ENCODE results near the gene TOPBP1. TPM values are rescaled to one million over a fixed set of nuclear protein-coding genes. Genes with fewer than 3 reads are reported as not detected.
"Not testable (repeated sequence)": the region's sequence is repeated elsewhere in the genome, so short reads cannot be mapped to it uniquely, and the experiment has no call there.

TOPBP1 gene
- total RNA-seq, 2 experiments from 2014 or later, result 83.2 to 86.3 TPM

DNA sequence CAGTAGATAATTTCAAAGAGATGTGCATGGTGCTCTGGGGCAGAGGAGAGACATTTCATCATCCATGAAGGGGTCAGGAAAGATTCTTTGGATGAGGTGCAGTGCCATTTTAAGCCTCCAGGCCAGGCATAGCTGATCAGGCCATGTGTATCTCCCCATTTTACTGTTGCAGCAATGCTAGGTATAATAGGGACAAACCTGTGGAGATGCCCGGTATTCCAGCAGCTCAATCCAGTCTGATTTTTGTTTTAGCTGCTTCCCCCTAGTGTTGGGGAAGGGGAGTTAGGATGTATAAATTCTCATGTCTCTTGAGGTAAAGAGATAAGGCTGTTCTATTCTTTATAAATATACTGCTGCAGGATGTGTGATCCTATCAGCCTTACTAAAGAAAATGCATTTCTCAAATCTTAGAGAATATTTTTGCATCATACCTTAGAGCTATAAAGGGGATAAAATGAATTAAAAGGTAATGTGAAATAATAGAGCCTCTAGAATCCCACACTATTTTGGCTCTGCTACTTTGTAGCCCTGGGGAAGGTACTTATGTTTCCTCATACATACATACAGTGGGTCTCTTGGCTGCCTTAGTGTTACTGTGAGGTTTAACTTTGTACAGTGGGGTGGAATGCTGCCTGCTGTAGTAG lies 83.1 kb downstream of the TOPBP1 start:
- POLR2A ChIA-PET, result interaction anchor here (0.9 kb wide), 2 partner anchors 33 to 72 kb away, joined by 3 to 5 read pairs; no protein-coding TSS in a partner anchor
- CTCF ChIA-PET, result interaction anchor here (1.1 to 3.0 kb wide), 6 partner anchors 10 to 131 kb away, joined by 3 to 13 read pairs (median 4); no protein-coding TSS in a partner anchor

- ChIA-PET CTCF (interaction anchor here (3.0 kb wide), 1 partner anchor 84 kb away, joined by 13 read pairs; no protein-coding TSS in a partner anchor), POLR2A (interaction anchor here (0.6 to 1.0 kb wide), 2 partner anchors 33 to 130 kb away, joined by 3 to 6 read pairs; no protein-coding TSS in a partner anchor)
These were observed 85.6 kb downstream of the TOPBP1 start for GRCh38 chr3:133576169-133576568.

DNA sequence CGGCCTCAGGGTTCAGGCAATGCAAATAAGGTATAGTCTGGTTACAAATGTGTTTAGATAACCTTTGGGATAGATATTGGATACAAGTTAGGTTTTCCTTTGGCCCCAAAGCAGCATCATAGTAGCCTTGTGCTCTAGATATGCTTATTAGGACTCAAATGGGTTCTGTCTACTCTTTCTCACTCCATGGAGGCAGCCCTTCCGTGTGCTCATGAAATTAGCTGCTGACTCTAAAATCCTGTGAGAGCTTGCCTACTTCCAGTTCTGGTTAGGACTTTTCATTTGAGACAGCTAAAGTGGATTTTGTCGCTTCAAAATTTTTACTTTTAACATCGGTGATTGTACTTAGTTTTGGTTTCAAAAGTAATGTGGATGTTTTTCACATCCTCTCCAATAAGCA lies 86.7 kb downstream of the TOPBP1 start:
- POLR2A ChIA-PET, result interaction anchor here (0.5 to 2.5 kb wide), 7 partner anchors 12 to 132 kb away, joined by 4 to 36 read pairs (median 7); partner anchors contain the start of gene TOPBP1
- CTCF ChIA-PET, result interaction anchor here (1.0 kb wide), 3 partner anchors 85 to 127 kb away, joined by 3 to 6 read pairs (median 3); no protein-coding TSS in a partner anchor

DNA sequence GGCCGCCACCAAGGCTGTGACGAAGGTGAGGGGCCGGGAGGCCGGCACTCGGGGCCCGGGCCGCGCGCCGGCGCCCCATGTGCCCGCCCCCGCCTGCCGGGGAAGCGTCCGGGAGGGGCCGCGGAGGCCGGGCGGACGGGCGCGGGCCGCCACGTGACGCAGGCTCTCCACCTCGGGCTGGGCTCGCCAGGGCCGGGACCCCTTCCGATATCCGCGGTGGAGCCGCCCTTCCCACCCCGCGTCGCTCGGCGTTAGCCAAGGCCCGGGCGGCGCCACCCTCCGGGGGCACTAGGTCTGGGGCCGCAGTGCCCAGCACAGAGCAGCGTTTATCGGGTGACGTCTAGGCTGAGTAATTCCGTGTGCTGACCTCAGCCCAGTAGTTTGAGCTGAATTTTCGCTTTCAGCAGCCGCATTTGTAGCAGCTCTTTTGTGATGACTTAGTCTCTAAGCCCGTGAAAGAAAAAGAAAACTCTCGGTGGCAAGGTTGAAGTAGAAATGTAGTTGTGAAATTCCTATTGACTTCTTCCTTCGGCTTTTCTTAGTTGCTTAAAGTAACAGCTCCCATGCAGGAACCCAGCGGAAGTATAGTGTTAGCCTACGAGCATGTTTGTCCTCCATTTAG lies 87.4 kb downstream of the TOPBP1 start:
- ChIA-PET CTCF (interaction anchor here (1.0 kb wide), 3 partner anchors 84 to 126 kb away, joined by 3 to 6 read pairs (median 3); no protein-coding TSS in a partner anchor), POLR2A (interaction anchor here (0.5 to 2.5 kb wide), 8 partner anchors 13 to 150 kb away, joined by 4 to 36 read pairs (median 6); partner anchors contain the start of gene TOPBP1)

DNA sequence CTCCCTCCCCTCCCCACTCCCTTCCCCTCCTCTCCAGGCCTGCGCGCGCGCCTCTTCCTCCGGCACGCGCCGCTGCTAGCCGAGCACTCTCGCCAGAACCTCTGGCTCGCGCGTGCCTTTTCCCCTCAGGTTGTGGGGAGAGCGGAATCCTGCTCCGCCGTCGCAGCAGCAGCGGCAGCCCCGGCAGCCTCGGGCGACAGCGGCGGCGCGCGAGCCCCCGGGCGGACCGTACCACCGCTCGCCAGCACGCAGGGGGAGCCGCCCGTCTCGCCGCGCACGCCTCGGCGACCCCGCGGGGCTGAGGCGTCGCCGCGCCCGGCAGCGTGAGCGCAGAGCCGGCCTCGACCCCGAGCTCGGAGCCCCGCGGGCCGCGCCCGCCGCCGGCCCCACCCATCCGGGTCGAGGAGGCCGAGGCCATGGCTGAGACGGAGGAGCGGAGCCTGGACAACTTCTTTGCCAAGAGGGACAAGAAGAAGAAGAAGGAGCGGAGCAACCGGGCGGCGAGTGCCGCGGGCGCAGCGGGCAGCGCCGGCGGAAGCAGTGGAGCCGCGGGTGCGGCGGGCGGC lies 88.0 kb downstream of the TOPBP1 start, which contains the start of gene CDV3:
CDV3 (plus strand) TSS at position 58 of the 566 bp plus-strand sequence; CDS start at position 417, 359 bp downstream.
- ChIA-PET POLR2A (interaction anchor here (0.6 to 2.5 kb wide), 10 partner anchors 14 to 1156 kb away, joined by 4 to 36 read pairs (median 6); partner anchors contain the start of gene TOPBP1), CTCF (interaction anchor here (0.7 to 1.0 kb wide), 2 partner anchors 99 to 106 kb away, joined by 3 read pairs; no protein-coding TSS in a partner anchor)

GRCh38 chr3:133573054-133573628 lies 88.6 kb downstream of the TOPBP1 start:
- CTCF ChIA-PET, result interaction anchor here (0.7 to 1.5 kb wide), 3 partner anchors 22 to 106 kb away, joined by 3 to 5 read pairs (median 3); no protein-coding TSS in a partner anchor
- POLR2A ChIA-PET, result interaction anchor here (0.7 to 2.5 kb wide), 8 partner anchors 22 to 1155 kb away, joined by 4 to 36 read pairs (median 5); partner anchors contain the start of gene TOPBP1

- POLR2A ChIA-PET, result interaction anchor here (0.7 to 2.5 kb wide), 11 partner anchors 23 to 1155 kb away, joined by 3 to 36 read pairs (median 4); partner anchors contain the start of gene TOPBP1
- CTCF ChIA-PET, result interaction anchor here (0.7 to 1.5 kb wide), 4 partner anchors 23 to 115 kb away, joined by 3 to 5 read pairs (median 3); no protein-coding TSS in a partner anchor
These were observed 89.3 kb downstream of the TOPBP1 start for GRCh38 chr3:133572158-133573053.

DNA sequence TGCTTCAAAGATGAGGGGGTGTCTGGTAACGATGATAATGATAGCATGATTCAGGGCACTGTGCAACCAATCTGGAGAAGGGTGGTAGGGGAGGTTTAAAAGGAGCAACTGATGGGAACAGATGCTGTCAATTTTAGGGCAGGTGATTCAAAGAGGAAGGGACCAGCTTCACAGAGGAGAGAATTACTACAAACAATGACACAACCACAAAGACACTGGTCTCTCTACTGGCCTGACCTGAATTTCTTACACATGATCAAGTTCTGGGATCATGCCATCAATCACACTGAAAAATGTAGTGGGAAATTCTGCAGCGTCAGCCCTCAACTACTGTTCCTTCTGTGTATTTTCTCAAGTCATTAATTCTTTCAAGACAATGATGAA lies 90.8 kb downstream of the TOPBP1 start:
- ChIA-PET POLR2A (interaction anchor here (0.7 kb wide), 1 partner anchor 434 kb away, joined by 3 read pairs; no protein-coding TSS in a partner anchor), CTCF (interaction anchor here (0.7 kb wide), 1 partner anchor 88 kb away, joined by 3 read pairs; no protein-coding TSS in a partner anchor)

DNA sequence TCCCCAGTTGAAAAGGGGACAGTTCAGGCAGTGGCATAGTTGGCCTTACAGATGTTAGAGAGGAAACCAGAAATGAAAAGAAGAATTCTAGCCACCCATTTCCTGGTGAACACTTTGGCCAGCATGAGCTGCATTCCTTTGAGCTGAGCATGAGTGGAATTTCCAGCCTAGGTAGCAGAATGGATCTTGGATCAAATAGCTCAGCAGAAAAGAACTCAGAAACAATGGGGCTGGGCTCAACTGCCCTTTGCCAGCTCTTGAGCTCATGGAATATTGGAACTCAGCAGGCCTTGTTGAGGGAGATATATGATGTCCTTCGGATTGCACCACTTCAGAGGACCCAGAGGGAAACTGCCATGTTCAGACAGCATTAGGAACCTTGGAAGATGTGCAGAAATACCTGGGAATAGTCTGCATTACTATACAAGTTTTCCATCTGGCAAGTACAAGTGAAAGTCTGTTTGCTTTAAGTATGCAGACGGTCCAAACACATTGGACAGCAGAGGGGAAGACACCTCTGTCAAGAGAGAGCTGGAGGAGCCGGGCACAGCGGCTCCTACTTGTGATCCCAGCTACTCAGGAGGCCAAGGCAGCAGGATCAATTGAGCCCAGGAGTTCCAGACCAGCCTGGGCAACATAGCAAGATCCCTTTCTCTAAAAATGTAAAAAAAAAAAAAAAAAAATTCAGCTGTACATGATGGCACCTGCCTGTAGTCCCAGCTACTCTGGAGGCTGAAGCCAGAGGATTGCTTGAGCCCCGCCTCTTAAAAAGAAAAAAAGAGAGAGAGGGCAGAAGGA lies 91.4 kb downstream of the TOPBP1 start:
- ChIA-PET POLR2A (no interaction called here), CTCF (no interaction called here)

- CTCF ChIA-PET, result no interaction called here
- POLR2A ChIA-PET, result no interaction called here
These were observed 93.3 kb downstream of the TOPBP1 start for GRCh38 chr3:133568294-133569014.

DNA sequence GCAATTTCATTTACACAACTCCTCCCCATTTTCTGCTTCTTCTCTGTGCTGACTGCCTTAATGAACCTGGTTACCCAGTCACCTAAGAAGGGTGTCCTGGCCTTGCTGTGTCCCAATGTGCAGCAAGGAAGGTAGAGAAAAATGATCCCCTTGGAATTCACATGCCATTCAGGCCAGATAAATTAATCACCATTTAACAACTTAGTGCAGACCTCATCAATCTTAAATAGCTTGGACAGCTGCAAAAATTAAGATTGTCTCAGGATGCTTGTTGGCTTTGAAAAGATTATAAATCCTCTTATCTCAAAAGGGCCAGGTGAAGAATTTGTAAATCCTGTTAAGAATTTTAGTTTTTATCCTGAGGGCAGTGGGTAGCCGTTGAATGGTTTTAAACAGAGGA lies 97.9 kb downstream of the TOPBP1 start:
- POLR2A ChIA-PET, result no interaction called here
- CTCF ChIA-PET, result no interaction called here

DNA sequence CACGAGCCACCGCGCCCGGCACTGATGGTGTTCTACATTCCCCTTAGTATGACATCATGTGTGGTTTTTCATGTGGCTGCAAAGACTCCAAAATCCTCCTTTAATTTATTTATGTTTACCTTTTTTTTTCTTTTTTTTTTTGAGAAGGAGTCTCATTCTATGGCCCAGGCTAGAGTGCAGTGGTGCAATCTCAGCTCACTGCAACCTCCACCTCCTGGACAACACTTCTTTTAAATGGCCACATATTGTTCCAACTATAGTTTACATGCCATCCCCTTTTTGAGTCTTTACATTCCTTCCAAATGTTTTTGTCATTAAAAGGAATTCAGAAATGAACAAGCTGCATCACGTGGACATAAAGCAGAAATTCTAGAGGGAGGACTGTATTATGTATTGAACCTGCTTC lies 98.6 kb downstream of the TOPBP1 start:
- ChIA-PET CTCF (no interaction called here), POLR2A (no interaction called here)

GRCh38 chr3:133562376-133562775 lies 99.4 kb downstream of the TOPBP1 start:
- ChIA-PET POLR2A (no interaction called here), CTCF (no interaction called here)

GRCh38 chr3:133561679-133562078 lies 100.1 kb downstream of the TOPBP1 start:
- ChIA-PET CTCF (no interaction called here), POLR2A (no interaction called here)

- POLR2A ChIA-PET, CTCF ChIA-PET: not testable (repeated sequence)
These were observed 110.2 kb downstream of the TOPBP1 start for GRCh38 chr3:133551589-133551988.

Data from activated CD8-positive, alpha-beta memory T cell treated with anti-CD3 and anti-CD28 coated beads for 36 hours (primary cell).